Vagina (tissue), 2 donors: ENCODE measurements around the gene CCT5. TPM values are rescaled to one million over a fixed set of nuclear protein-coding genes. Genes with fewer than 3 reads are reported as not detected.

Experiments used
- DNase-seq, 2 donors: peaks; one replicate each; pipeline ENCODE4 v3.0.0-alpha.2; 2017; ENCODE audit errors: extremely low spot score in 2 of 2
- H3K27ac ChIP-seq: fragments of 200-600 bp; sonication (generic); one replicate; pipeline ENCODE4 v1.5.1; 2019
- H3K27me3 ChIP-seq: fragments of 200-600 bp; sonication (generic); one replicate; pipeline ENCODE4 v1.5.1; 2019
- H3K36me3 ChIP-seq, 2 donors: fragments of 200-600 bp; sonication (generic); one replicate each; pipeline ENCODE4 v1.5.1; 2017 to 2019
- H3K4me1 ChIP-seq: fragments of 200-600 bp; sonication (generic); one replicate; pipeline ENCODE4 v1.5.1; 2019
- H3K4me3 ChIP-seq, 2 donors: fragments of 200-600 bp; sonication (generic); 1 replicate in 1 of 2; 2 replicates in 1 of 2; pipeline ENCODE4 v1.5.1; 2016 to 2019
- H3K9me3 ChIP-seq: fragments of 200-600 bp; sonication (generic); one replicate; pipeline ENCODE4 v1.5.1; 2019
- CTCF ChIP-seq, 3 experiments: fragments of 450-650 bp in 2 of 3; fragments of 200-600 bp in 1 of 3; sonication (generic) in 1 of 3; IDR thresholded peaks; one replicate each; pipeline ENCODE4 v1.5.1; 2017 to 2019; ENCODE audit warnings: antibody characterized with exemption in 3 of 3, mild to moderate bottlenecking in 2 of 3, moderate library complexity in 2 of 3
- POLR2A ChIP-seq, 2 donors: fragments of 450-650 bp; IDR thresholded peaks; one replicate each; pipeline ENCODE4 v1.6.1; 2017; ENCODE audit warnings: antibody characterized with exemption in 2 of 2, mild to moderate bottlenecking in 2 of 2, moderate library complexity in 2 of 2
- POLR2AphosphoS5 ChIP-seq, 2 donors: sonication (generic); formaldehyde crosslinking; IDR thresholded peaks; one replicate each; pipeline ENCODE4 v1.9.0; 2017; ENCODE audit warnings: antibody characterized with exemption in 2 of 2, mild to moderate bottlenecking in 2 of 2, low read depth in 1 of 2; ENCODE audit not compliant: insufficient read depth in 1 of 2
- intact Hi-C: fragments of 100-400 bp; cut with DNase I; formaldehyde crosslinking; loops from one replicate; pipeline ENCODE4 v1.15.1; 2023
- total RNA-seq: library from RNA; depleted of rRNA; stranded (reverse); fragments of >200 nt; gene quantifications from one replicate; pipeline ENCODE4 v1.2.3, GENCODE V29; 2016

CCT5 gene
- total RNA-seq, 1 donor from 2014 or later: 83.2 TPM

- H3K9me3 ChIP-seq: no peaks in the 10 kb centered on the region
- intact Hi-C loops: no loop called here
- no peak for DNase-seq
- peaks cover 46% of the 10 kb centered on the region for H3K4me1 ChIP-seq
- no peaks in the 10 kb centered on the region for H3K27me3 ChIP-seq
- TF ChIP-seq CTCF (IDR thresholded peaks at IDR 0.05): no peak
- no peak for TF ChIP-seq POLR2A (IDR thresholded peaks at IDR 0.05)
- TF ChIP-seq POLR2AphosphoS5 (IDR thresholded peaks at IDR 0.05; ENCODE audit: insufficient read depth in 1 of 2, low read depth in 1 of 2): no peak
- H3K36me3 ChIP-seq: peaks cover 0 to 21% of the 10 kb centered on the region in 2 donors
- H3K27ac ChIP-seq: peak overlapping the region; percentile 93
- H3K4me3 ChIP-seq: peak overlapping the region; percentile 96 to 97
Measured at GRCh38 chr5:10250806-10251276, 761 bp downstream of the CCT5 start.

GRCh38 chr5:10251405-10251804, 1.3 kb downstream of the CCT5 start:
- H3K9me3 ChIP-seq: no peaks in the 10 kb centered on the region
- intact Hi-C loops: no loop called here
- TF ChIP-seq POLR2A (IDR thresholded peaks at IDR 0.05) (no peak), CTCF (IDR thresholded peaks at IDR 0.05) (no peak), POLR2AphosphoS5 (IDR thresholded peaks at IDR 0.05; ENCODE audit: insufficient read depth in 1 of 2, low read depth in 1 of 2) (no peak)
- peaks cover 0 to 27% of the 10 kb centered on the region in 2 donors for H3K36me3 ChIP-seq
- DNase-seq: no peak
- no peaks in the 10 kb centered on the region for H3K27me3 ChIP-seq
- peaks cover 46% of the 10 kb centered on the region for H3K4me1 ChIP-seq
- peak overlapping the region; percentile 96 to 97 for H3K4me3 ChIP-seq
- H3K27ac ChIP-seq: peak overlapping the region; percentile 93

GRCh38 chr5:10253390-10253789, 3.3 kb downstream of the CCT5 start:
- Histone ChIP-seq H3K4me1 (peaks cover 44% of the 10 kb centered on the region), H3K36me3 (peaks cover 0 to 46% of the 10 kb centered on the region in 2 donors), H3K27ac (no peak overlapping the region), H3K9me3 (no peaks in the 10 kb centered on the region), H3K27me3 (no peaks in the 10 kb centered on the region), H3K4me3 (no peak overlapping the region)
- TF ChIP-seq POLR2A (IDR thresholded peaks at IDR 0.05) (no peak), CTCF (IDR thresholded peaks at IDR 0.05) (no peak), POLR2AphosphoS5 (IDR thresholded peaks at IDR 0.05; ENCODE audit: insufficient read depth in 1 of 2, low read depth in 1 of 2) (no peak)
- intact Hi-C loops: no loop called here
- no peak for DNase-seq

- no peaks in the 10 kb centered on the region for H3K27me3 ChIP-seq
- H3K9me3 ChIP-seq: no peaks in the 10 kb centered on the region
- TF ChIP-seq CTCF (IDR thresholded peaks at IDR 0.05) (no peak), POLR2A (IDR thresholded peaks at IDR 0.05) (no peak), POLR2AphosphoS5 (IDR thresholded peaks at IDR 0.05; ENCODE audit: insufficient read depth in 1 of 2, low read depth in 1 of 2) (no peak)
- no peak overlapping the region for H3K4me3 ChIP-seq
- H3K4me1 ChIP-seq: peaks cover 36% of the 10 kb centered on the region
- H3K36me3 ChIP-seq: peaks cover 0 to 59% of the 10 kb centered on the region in 2 donors
- H3K27ac ChIP-seq: no peak overlapping the region
- DNase-seq: no peak
- intact Hi-C loops: no loop called here
Measured at GRCh38 chr5:10254686-10255085, 4.6 kb downstream of the CCT5 start.

- H3K4me3 ChIP-seq: no peak overlapping the region
- no peak for TF ChIP-seq CTCF (IDR thresholded peaks at IDR 0.05)
- TF ChIP-seq POLR2AphosphoS5 (IDR thresholded peaks at IDR 0.05; ENCODE audit: insufficient read depth in 1 of 2, low read depth in 1 of 2): no peak
- H3K9me3 ChIP-seq: no peaks in the 10 kb centered on the region
- intact Hi-C loops: no loop called here
- H3K27me3 ChIP-seq: no peaks in the 10 kb centered on the region
- H3K27ac ChIP-seq: no peak overlapping the region
- no peak for DNase-seq
- H3K36me3 ChIP-seq: peaks cover 0 to 91% of the 10 kb centered on the region in 2 donors
- peaks cover 13% of the 10 kb centered on the region for H3K4me1 ChIP-seq
Measured at GRCh38 chr5:10257870-10258269, 7.8 kb downstream of the CCT5 start.
